ENCODE data around the gene TNNC1. TPM values are rescaled to one million over a fixed set of nuclear protein-coding genes. Genes with fewer than 3 reads are reported as not detected.

TNNC1 gene
- total RNA-seq, 1 experiment from 2014 or later = 40.5 TPM

GRCh38 chr3:52458770-52459545, 5.1 kb upstream of the TNNC1 start:
- intact Hi-C loops (cut with micrococcal nuclease; ENCODE audit: unreplicated experiment) = loop anchor here (10.0 kb wide), 1 partner anchor 76 kb away; the partner anchor contains the start of genes NT5DC2 and UQCC5
- CTCF ChIA-PET = no interaction called here
- Mint-ChIP-seq H3K27me3 (ENCODE audit: insufficient read depth, unreplicated experiment) (no peaks in the 10 kb centered on the region), H3K36me3 (ENCODE audit: insufficient read depth, unreplicated experiment) (peaks cover 37% of the 10 kb centered on the region), H3K4me3 (ENCODE audit: unreplicated experiment) (no peak overlapping the region), H3K4me1 (ENCODE audit: low read depth, unreplicated experiment) (peaks cover 16% of the 10 kb centered on the region), H3K9me3 (ENCODE audit: unreplicated experiment) (no peaks in the 10 kb centered on the region), H3K27ac (ENCODE audit: unreplicated experiment) (no peak overlapping the region)
- DNase-seq = no peak
- no peak for TF ChIP-seq CTCF (IDR thresholded peaks at IDR 0.05; ENCODE audit: insufficient read depth in 1 of 2, low read depth in 1 of 2, low read length in 1 of 2, severe bottlenecking in 1 of 2, unreplicated experiment in 1 of 2)
- Histone ChIP-seq H3K27me3 (replicated peaks; ENCODE audit: control insufficient read depth, insufficient read depth, low read length) (no peaks in the 10 kb centered on the region), H3K9me3 (no peaks in the 10 kb centered on the region), H3K36me3 (ENCODE audit: control insufficient read depth, insufficient read depth, low read length) (no peaks in the 10 kb centered on the region; the same call in 1 of the 2 replicates), H3K4me1 (peaks cover 24% of the 10 kb centered on the region), H3K4me3 (ENCODE audit: low read depth, low read length) (no peak overlapping the region)
- POLR2A ChIA-PET = no interaction called here
- TSS peak; percentile 19 for BruUV-seq (replicated peaks)

- CTCF ChIA-PET = no interaction called here
- intact Hi-C loops (cut with micrococcal nuclease; ENCODE audit: unreplicated experiment) = loop anchor here (10.0 kb wide), 1 partner anchor 77 kb away; the partner anchor contains the start of genes NT5DC2 and UQCC5
- no peak for TF ChIP-seq CTCF (IDR thresholded peaks at IDR 0.05; ENCODE audit: insufficient read depth in 1 of 2, low read depth in 1 of 2, low read length in 1 of 2, severe bottlenecking in 1 of 2, unreplicated experiment in 1 of 2)
Observed at GRCh38 chr3:52458031-52458760, 4.4 kb upstream of the TNNC1 start.

GRCh38 chr3:52456800-52457183, 3.0 kb upstream of the TNNC1 start:
- Mint-ChIP-seq H3K27ac (ENCODE audit: unreplicated experiment) (no peak overlapping the region), H3K27me3 (ENCODE audit: insufficient read depth, unreplicated experiment) (no peaks in the 10 kb centered on the region), H3K4me3 (ENCODE audit: unreplicated experiment) (peak overlapping the region; percentile 88), H3K9me3 (ENCODE audit: unreplicated experiment) (no peaks in the 10 kb centered on the region), H3K4me1 (ENCODE audit: low read depth, unreplicated experiment) (peaks cover 28% of the 10 kb centered on the region), H3K36me3 (ENCODE audit: insufficient read depth, unreplicated experiment) (peaks cover 27% of the 10 kb centered on the region)
- no peak for DNase-seq
- no TSS peak for BruUV-seq (replicated peaks)
- Histone ChIP-seq H3K27me3 (replicated peaks; ENCODE audit: control insufficient read depth, insufficient read depth, low read length) (no peaks in the 10 kb centered on the region), H3K4me1 (peaks cover 46% of the 10 kb centered on the region), H3K36me3 (ENCODE audit: control insufficient read depth, insufficient read depth, low read length) (no peaks in the 10 kb centered on the region; the same call in 1 of the 2 replicates), H3K9me3 (no peaks in the 10 kb centered on the region), H3K4me3 (ENCODE audit: low read depth, low read length) (peak overlapping the region; percentile 94)
- ChIA-PET POLR2A (no interaction called here), CTCF (interaction anchor here (0.8 kb wide), 1 partner anchor 34 kb away, joined by 3 read pairs; no protein-coding TSS in a partner anchor)
- intact Hi-C loops (cut with micrococcal nuclease; ENCODE audit: unreplicated experiment) = loop anchor here (10.0 kb wide), 1 partner anchor 78 kb away; the partner anchor contains the start of genes NT5DC2 and UQCC5
- no peak for TF ChIP-seq CTCF (IDR thresholded peaks at IDR 0.05; ENCODE audit: insufficient read depth in 1 of 2, low read depth in 1 of 2, low read length in 1 of 2, severe bottlenecking in 1 of 2, unreplicated experiment in 1 of 2)

More at GRCh38 chr3:52458031-52458760, 4.4 kb upstream of the TNNC1 start:
- no TSS peak for BruUV-seq (replicated peaks)
- Histone ChIP-seq H3K36me3 (ENCODE audit: control insufficient read depth, insufficient read depth, low read length) (no peaks in the 10 kb centered on the region; the same call in 1 of the 2 replicates), H3K9me3 (no peaks in the 10 kb centered on the region), H3K4me1 (peaks cover 32% of the 10 kb centered on the region), H3K27me3 (replicated peaks; ENCODE audit: control insufficient read depth, insufficient read depth, low read length) (no peaks in the 10 kb centered on the region), H3K4me3 (ENCODE audit: low read depth, low read length) (no peak overlapping the region)
- Mint-ChIP-seq H3K4me1 (ENCODE audit: low read depth, unreplicated experiment) (peaks cover 24% of the 10 kb centered on the region), H3K9me3 (ENCODE audit: unreplicated experiment) (no peaks in the 10 kb centered on the region), H3K27ac (ENCODE audit: unreplicated experiment) (no peak overlapping the region), H3K4me3 (ENCODE audit: unreplicated experiment) (no peak overlapping the region), H3K36me3 (ENCODE audit: insufficient read depth, unreplicated experiment) (peaks cover 29% of the 10 kb centered on the region), H3K27me3 (ENCODE audit: insufficient read depth, unreplicated experiment) (no peaks in the 10 kb centered on the region)
- no peak for DNase-seq
- POLR2A ChIA-PET = no interaction called here
